22Rv1 (cell line): Measurements from ENCODE around the gene SLC24A4.

Experiments used
- ZFX ChIP-seq: fragments of 450-650 bp; IDR thresholded peaks from 2 replicates; pipeline ENCODE4 v1.6.1; 2017; ENCODE audit warnings: antibody characterized with exemption, borderline replicate concordance
- TF ChIP-seq, protein P1 (sequence below): fragments of 450-650 bp; IDR thresholded peaks from 2 replicates; pipeline ENCODE4 v1.5.1; 2017; ENCODE audit warnings: mild to moderate bottlenecking

DNA sequence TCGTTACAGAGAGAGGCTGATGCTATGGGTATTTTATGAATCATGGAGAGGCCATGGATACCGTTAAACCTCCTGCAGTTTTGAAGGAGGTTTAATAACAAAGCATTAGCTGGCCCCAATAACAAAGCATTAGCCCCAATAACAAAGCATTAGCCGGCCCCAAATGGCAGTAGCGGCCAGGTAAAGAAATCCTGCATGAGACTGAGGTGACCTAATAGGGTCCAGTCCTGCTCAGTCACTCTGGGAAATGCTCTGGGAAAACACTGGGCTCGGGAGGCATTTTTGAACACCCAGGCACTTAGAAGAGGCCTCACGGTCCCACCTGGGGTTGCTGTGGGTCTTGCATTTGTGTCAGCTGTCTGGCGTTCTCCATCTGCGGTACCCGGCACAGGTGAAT lies 189.8 kb downstream of the SLC24A4 start:
- TF ChIP-seq, protein P1, sequence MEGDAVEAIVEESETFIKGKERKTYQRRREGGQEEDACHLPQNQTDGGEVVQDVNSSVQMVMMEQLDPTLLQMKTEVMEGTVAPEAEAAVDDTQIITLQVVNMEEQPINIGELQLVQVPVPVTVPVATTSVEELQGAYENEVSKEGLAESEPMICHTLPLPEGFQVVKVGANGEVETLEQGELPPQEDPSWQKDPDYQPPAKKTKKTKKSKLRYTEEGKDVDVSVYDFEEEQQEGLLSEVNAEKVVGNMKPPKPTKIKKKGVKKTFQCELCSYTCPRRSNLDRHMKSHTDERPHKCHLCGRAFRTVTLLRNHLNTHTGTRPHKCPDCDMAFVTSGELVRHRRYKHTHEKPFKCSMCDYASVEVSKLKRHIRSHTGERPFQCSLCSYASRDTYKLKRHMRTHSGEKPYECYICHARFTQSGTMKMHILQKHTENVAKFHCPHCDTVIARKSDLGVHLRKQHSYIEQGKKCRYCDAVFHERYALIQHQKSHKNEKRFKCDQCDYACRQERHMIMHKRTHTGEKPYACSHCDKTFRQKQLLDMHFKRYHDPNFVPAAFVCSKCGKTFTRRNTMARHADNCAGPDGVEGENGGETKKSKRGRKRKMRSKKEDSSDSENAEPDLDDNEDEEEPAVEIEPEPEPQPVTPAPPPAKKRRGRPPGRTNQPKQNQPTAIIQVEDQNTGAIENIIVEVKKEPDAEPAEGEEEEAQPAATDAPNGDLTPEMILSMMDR = no peak
- no peak for TF ChIP-seq ZFX
